LoVo (cell line): ENCODE results near the gene SYT15.
"Not testable (repeated sequence)": the region's sequence is repeated elsewhere in the genome, so short reads cannot be mapped to it uniquely, and the experiment has no call there.

Source experiments
- DNase-seq: peaks from one replicate; pipeline ENCODE4 v3.0.0-alpha.2; 2016; ENCODE audit warnings: low spot score

SYT15 gene

GRCh38 chr10:46589589-46589988 is 10.7 kb downstream of the SYT15 start:
- not testable (repeated sequence) for DNase-seq

- DNase-seq = not testable (repeated sequence)
Observed at GRCh38 chr10:46591053-46591452, 12.1 kb downstream of the SYT15 start.

- not testable (repeated sequence) for DNase-seq
Observed at GRCh38 chr10:46593307-46593706, 14.4 kb downstream of the SYT15 start.

GRCh38 chr10:46594453-46595063 is 15.6 kb downstream of the SYT15 start:
- DNase-seq = not testable (repeated sequence)

GRCh38 chr10:46596570-46596969 is 17.6 kb downstream of the SYT15 start:
- not testable (repeated sequence) for DNase-seq

GRCh38 chr10:46597616-46598246 is 18.8 kb downstream of the SYT15 start:
- not testable (repeated sequence) for DNase-seq

GRCh38 chr10:46600516-46600915 is 21.6 kb downstream of the SYT15 start:
- not testable (repeated sequence) for DNase-seq

- not testable (repeated sequence) for DNase-seq
Observed at GRCh38 chr10:46615540-46615939, 36.6 kb downstream of the SYT15 start.

GRCh38 chr10:46616227-46616626 is 37.3 kb downstream of the SYT15 start:
- not testable (repeated sequence) for DNase-seq

GRCh38 chr10:46617134-46617533 is 38.2 kb downstream of the SYT15 start:
- not testable (repeated sequence) for DNase-seq

- not testable (repeated sequence) for DNase-seq
Observed at GRCh38 chr10:46617913-46618312, 39.0 kb downstream of the SYT15 start.

GRCh38 chr10:46623899-46624654 is 45.1 kb downstream of the SYT15 start:
- DNase-seq = not testable (repeated sequence)

GRCh38 chr10:46629805-46630204 is 50.9 kb downstream of the SYT15 start:
- DNase-seq = not testable (repeated sequence)

- not testable (repeated sequence) for DNase-seq
Observed at GRCh38 chr10:46630816-46631215, 51.9 kb downstream of the SYT15 start.

GRCh38 chr10:46631683-46632082 is 52.8 kb downstream of the SYT15 start:
- not testable (repeated sequence) for DNase-seq

- DNase-seq = not testable (repeated sequence)
Observed at GRCh38 chr10:46634698-46635097, 55.8 kb downstream of the SYT15 start.

GRCh38 chr10:46635364-46635959 is 56.5 kb downstream of the SYT15 start:
- not testable (repeated sequence) for DNase-seq

- not testable (repeated sequence) for DNase-seq
Observed at GRCh38 chr10:46640005-46640404, 61.1 kb downstream of the SYT15 start.
